ENCODE measurements around the gene LZTR1. TPM values are rescaled to one million over a fixed set of nuclear protein-coding genes. Genes with fewer than 3 reads are reported as not detected.

The LZTR1 gene
- total RNA-seq, 4 donors from 2014 or later, result 18.2 to 73.7 (median 56.1) TPM

- intact Hi-C loops (cut with DNase I; ENCODE audit: low total_unique reads), result no loop called here
Measured at GRCh38 chr22:21010426-21011113, 28.5 kb downstream of the LZTR1 start.

GRCh38 chr22:21012446-21013407 is 30.6 kb downstream of the LZTR1 start:
- no peaks in the 10 kb centered on the region for H3K36me3 ChIP-seq
- no peak for DNase-seq
- no peak for TF ChIP-seq POLR2A (IDR thresholded peaks at IDR 0.05)
- TF ChIP-seq CTCF (IDR thresholded peaks at IDR 0.05), result no peak
- peaks cover 4 to 11% of the 10 kb centered on the region in 2 donors for H3K4me1 ChIP-seq
- H3K27me3 ChIP-seq, result no peaks in the 10 kb centered on the region
- intact Hi-C loops (cut with DNase I; ENCODE audit: low total_unique reads), result no loop called here
- H3K9me3 ChIP-seq, result no peaks in the 10 kb centered on the region
- no peak overlapping the region for H3K4me3 ChIP-seq
- H3K27ac ChIP-seq, result no peak overlapping the region

More at GRCh38 chr22:21010426-21011113, 28.5 kb downstream of the LZTR1 start:
- no peak for DNase-seq
- Histone ChIP-seq H3K9me3 (no peaks in the 10 kb centered on the region), H3K27ac (no peak overlapping the region), H3K4me3 (no peak overlapping the region), H3K4me1 (peaks cover 4 to 11% of the 10 kb centered on the region in 2 donors), H3K36me3 (no peaks in the 10 kb centered on the region), H3K27me3 (no peaks in the 10 kb centered on the region)
- TF ChIP-seq CTCF (IDR thresholded peaks at IDR 0.05), result no peak
- no peak for TF ChIP-seq POLR2A (IDR thresholded peaks at IDR 0.05)

- H3K4me1 ChIP-seq, result peaks cover 4 to 11% of the 10 kb centered on the region in 2 donors
- H3K9me3 ChIP-seq, result no peaks in the 10 kb centered on the region
- intact Hi-C loops (cut with DNase I; ENCODE audit: low total_unique reads), result no loop called here
- no peaks in the 10 kb centered on the region for H3K36me3 ChIP-seq
- DNase-seq, result no peak
- no peaks in the 10 kb centered on the region for H3K27me3 ChIP-seq
- peak overlapping the region; percentile 16 to 79 for H3K27ac ChIP-seq
- no peak for TF ChIP-seq CTCF (IDR thresholded peaks at IDR 0.05)
- TF ChIP-seq POLR2A (IDR thresholded peaks at IDR 0.05), result no peak
- H3K4me3 ChIP-seq, result peak overlapping the region; percentile 12 to 43
Measured at GRCh38 chr22:21013657-21014201, 31.6 kb downstream of the LZTR1 start.

- peak; percentile 88 to 89 for DNase-seq
- peak overlapping the region; percentile 16 to 79 for H3K27ac ChIP-seq
- H3K4me3 ChIP-seq, result peak overlapping the region; percentile 12 to 43
- TF ChIP-seq POLR2A (IDR thresholded peaks at IDR 0.05) (no peak), CTCF (IDR thresholded peaks at IDR 0.05) (no peak)
- H3K36me3 ChIP-seq, result no peaks in the 10 kb centered on the region
- intact Hi-C loops (cut with DNase I; ENCODE audit: low total_unique reads), result no loop called here
- no peaks in the 10 kb centered on the region for H3K9me3 ChIP-seq
- no peaks in the 10 kb centered on the region for H3K27me3 ChIP-seq
- H3K4me1 ChIP-seq, result peaks cover 4 to 11% of the 10 kb centered on the region in 2 donors
Measured at GRCh38 chr22:21014202-21014725, 32.2 kb downstream of the LZTR1 start.

Measured in uterus (tissue), 4 donors.